Smooth muscle cell (in vitro differentiated cells): ENCODE results near the gene TMEM115. TPM values are rescaled to one million over a fixed set of nuclear protein-coding genes. Genes with fewer than 3 reads are reported as not detected.

Experiments used
- DNase-seq: peaks from one replicate; lab custom pipeline; 2025; ENCODE audit not compliant: unreplicated experiment; lab: John Stamatoyannopoulos, UW
- H2AFZ ChIP-seq: fragments of 200-600 bp; sonication (generic); 2 replicates; pipeline ENCODE4 v1.6.0; 2016; ENCODE audit warnings: antibody characterized with exemption, low read depth, mild to moderate bottlenecking
- H3F3A ChIP-seq: fragments of 200-600 bp; sonication (generic); 2 replicates; pipeline ENCODE4 v1.6.0; 2017; ENCODE audit warnings: antibody characterized with exemption, low read depth
- H3K27ac ChIP-seq: fragments of 200-600 bp; sonication (generic); 2 replicates; pipeline ENCODE4 v1.5.1; 2016; ENCODE audit warnings: low read depth, mild to moderate bottlenecking
- H3K27me3 ChIP-seq: fragments of 200-600 bp; sonication (generic); 2 replicates; pipeline ENCODE4 v1.6.1; 2016; ENCODE audit warnings: low read depth, mild to moderate bottlenecking
- H3K36me3 ChIP-seq: fragments of 200-600 bp; sonication (generic); 2 replicates; pipeline ENCODE4 v1.5.1; 2016; ENCODE audit warnings: low read depth
- H3K4me1 ChIP-seq: fragments of 200-600 bp; sonication (generic); 2 replicates; pipeline ENCODE4 v1.5.1; 2016; ENCODE audit warnings: low read depth
- H3K4me2 ChIP-seq: fragments of 200-600 bp; sonication (generic); 2 replicates; pipeline ENCODE4 v1.6.0; 2016; ENCODE audit warnings: mild to moderate bottlenecking
- H3K4me3 ChIP-seq: fragments of 200-600 bp; sonication (generic); 2 replicates; pipeline ENCODE4 v1.5.1; 2016; ENCODE audit warnings: mild to moderate bottlenecking
- H3K79me2 ChIP-seq: fragments of 200-600 bp; sonication (generic); 2 replicates; pipeline ENCODE4 v1.6.0; 2016; ENCODE audit warnings: low read depth, mild to moderate bottlenecking
- H3K9ac ChIP-seq: fragments of 200-600 bp; sonication (generic); 2 replicates; pipeline ENCODE4 v1.6.0; 2016; ENCODE audit warnings: low read depth
- H3K9me3 ChIP-seq: fragments of 200-600 bp; sonication (generic); replicated peaks from 2 replicates; pipeline ENCODE4 v1.5.1; 2016; ENCODE audit warnings: low read depth
- H4K20me1 ChIP-seq: fragments of 200-600 bp; sonication (generic); 2 replicates; pipeline ENCODE4 v1.6.0; 2016; ENCODE audit warnings: low read depth
- WGBS: methylation state at CpG from one replicate; pipeline ENCODE4 v1.1.7; 2016; ENCODE audit warnings: low lambda C conversion rate; 5-methylcytosine and 5-hydroxymethylcytosine counted together
- polyA plus RNA-seq: library from polyadenylated mRNA; unstranded; fragments of >200 nt; fragmentation: Nextera tagmentation; extraction: Ambion mirVana; gene quantifications from 2 replicates; pipeline ENCODE4 v1.2.1, GENCODE V29; 2016
- total RNA-seq: library from RNA; depleted of rRNA; stranded (reverse); fragments of >200 nt; gene quantifications from 2 replicates; pipeline ENCODE4 v1.2.3, GENCODE V29; 2014
- TF ChIP-seq, protein P1 (sequence below): fragments of 200-600 bp; sonication (generic); IDR thresholded peaks from 2 replicates; pipeline ENCODE4 v1.5.1; 2017; ENCODE audit warnings: borderline replicate concordance, mild to moderate bottlenecking, antibody characterized with exemption; ENCODE audit not compliant: insufficient read depth, poor library complexity, severe bottlenecking

TMEM115 gene
- total and polyA plus RNA-seq, 2 experiments from 2014 or later = 42.7 to 56.6 TPM

GRCh38 chr3:50354850-50355249 lies 4.5 kb downstream of the TMEM115 start:
- 94% methylated on average over 7 of the region's 7 CpGs for WGBS
- peaks cover 52% of the 10 kb centered on the region for H3K79me2 ChIP-seq
- H3K36me3 ChIP-seq = no peaks in the 10 kb centered on the region
- TF ChIP-seq, protein P1, sequence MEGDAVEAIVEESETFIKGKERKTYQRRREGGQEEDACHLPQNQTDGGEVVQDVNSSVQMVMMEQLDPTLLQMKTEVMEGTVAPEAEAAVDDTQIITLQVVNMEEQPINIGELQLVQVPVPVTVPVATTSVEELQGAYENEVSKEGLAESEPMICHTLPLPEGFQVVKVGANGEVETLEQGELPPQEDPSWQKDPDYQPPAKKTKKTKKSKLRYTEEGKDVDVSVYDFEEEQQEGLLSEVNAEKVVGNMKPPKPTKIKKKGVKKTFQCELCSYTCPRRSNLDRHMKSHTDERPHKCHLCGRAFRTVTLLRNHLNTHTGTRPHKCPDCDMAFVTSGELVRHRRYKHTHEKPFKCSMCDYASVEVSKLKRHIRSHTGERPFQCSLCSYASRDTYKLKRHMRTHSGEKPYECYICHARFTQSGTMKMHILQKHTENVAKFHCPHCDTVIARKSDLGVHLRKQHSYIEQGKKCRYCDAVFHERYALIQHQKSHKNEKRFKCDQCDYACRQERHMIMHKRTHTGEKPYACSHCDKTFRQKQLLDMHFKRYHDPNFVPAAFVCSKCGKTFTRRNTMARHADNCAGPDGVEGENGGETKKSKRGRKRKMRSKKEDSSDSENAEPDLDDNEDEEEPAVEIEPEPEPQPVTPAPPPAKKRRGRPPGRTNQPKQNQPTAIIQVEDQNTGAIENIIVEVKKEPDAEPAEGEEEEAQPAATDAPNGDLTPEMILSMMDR = no peak
- peaks cover 41% of the 10 kb centered on the region for H4K20me1 ChIP-seq
- no peak overlapping the region for H2AFZ ChIP-seq
- DNase-seq = no peak
- H3K4me1 ChIP-seq = peaks cover 35% of the 10 kb centered on the region
- H3K9me3 ChIP-seq = no peaks in the 10 kb centered on the region
- H3K4me2 ChIP-seq = no peak overlapping the region
- H3K4me3 ChIP-seq = no peak overlapping the region
- no peaks in the 10 kb centered on the region for H3F3A ChIP-seq
- H3K9ac ChIP-seq = no peak overlapping the region
- no peaks in the 10 kb centered on the region for H3K27me3 ChIP-seq
- no peak overlapping the region for H3K27ac ChIP-seq

DNA sequence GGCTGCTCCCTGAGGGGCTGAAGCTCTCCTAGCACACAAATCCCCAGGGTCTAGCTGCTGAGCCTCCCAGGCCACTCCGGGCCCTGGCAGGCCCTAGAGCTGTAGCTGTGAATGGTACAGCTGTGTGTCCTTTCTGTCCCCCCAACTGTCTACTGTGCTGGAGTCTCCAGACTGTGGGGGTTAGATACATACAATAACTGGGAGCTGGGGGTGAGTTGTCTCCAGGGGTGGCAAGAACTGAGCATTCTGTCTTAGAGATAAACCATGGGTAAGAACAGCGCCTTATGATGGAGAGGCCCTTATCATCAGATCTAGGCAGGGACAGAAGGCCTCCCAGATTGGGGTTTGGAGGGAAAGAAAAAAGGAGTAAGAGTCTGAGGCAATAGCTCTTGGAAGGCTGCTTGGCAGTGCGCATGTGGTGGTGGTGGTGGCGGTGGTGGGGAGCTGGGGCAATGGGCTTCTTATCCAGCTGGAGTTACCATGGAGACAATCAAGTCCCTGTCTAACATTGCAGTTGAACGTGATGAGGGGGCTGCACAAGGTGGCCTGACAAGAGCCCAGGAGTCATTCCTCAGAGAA lies 5.0 kb downstream of the TMEM115 start:
- no peak overlapping the region for H3K4me3 ChIP-seq
- H3K9me3 ChIP-seq = no peaks in the 10 kb centered on the region
- H3K27me3 ChIP-seq = no peaks in the 10 kb centered on the region
- H4K20me1 ChIP-seq = peaks cover 41% of the 10 kb centered on the region
- TF ChIP-seq, protein P1 = no peak
- H3F3A ChIP-seq = no peaks in the 10 kb centered on the region
- H3K4me1 ChIP-seq = peaks cover 38% of the 10 kb centered on the region
- DNase-seq = no peak
- no peak overlapping the region for H3K4me2 ChIP-seq
- WGBS = 95% methylated on average over 5 of the region's 5 CpGs
- peaks cover 57% of the 10 kb centered on the region for H3K79me2 ChIP-seq
- H3K36me3 ChIP-seq = no peaks in the 10 kb centered on the region
- no peak overlapping the region for H3K9ac ChIP-seq
- H3K27ac ChIP-seq = no peak overlapping the region
- no peak overlapping the region for H2AFZ ChIP-seq

GRCh38 chr3:50353245-50354004 lies 5.9 kb downstream of the TMEM115 start:
- TF ChIP-seq, protein P1 = no peak
- Histone ChIP-seq H3K9ac (no peak overlapping the region), H3K4me1 (peaks cover 36% of the 10 kb centered on the region), H3K36me3 (no peaks in the 10 kb centered on the region), H3K27ac (no peak overlapping the region), H3K79me2 (peaks cover 53% of the 10 kb centered on the region), H2AFZ (no peak overlapping the region), H3K27me3 (no peaks in the 10 kb centered on the region), H3F3A (no peaks in the 10 kb centered on the region), H3K4me2 (no peak overlapping the region), H3K4me3 (no peak overlapping the region), H3K9me3 (no peaks in the 10 kb centered on the region), H4K20me1 (peaks cover 37% of the 10 kb centered on the region)
- DNase-seq = no peak
- WGBS = 97% methylated on average over 12 of the region's 12 CpGs
